Activated CD4-positive, alpha-beta memory T cell treated with anti-CD3 and anti-CD28 coated beads for 36 hours (primary cell): ENCODE results near the gene TMEM235. TPM values are rescaled to one million over a fixed set of nuclear protein-coding genes. Genes with fewer than 3 reads are reported as not detected.
A peak's percentile ranks its signal among the peaks of the same experiment; 100 is the strongest.

Experiments used
- CTCF ChIA-PET: fragments of 350-600 bp; sonication (Branson Sonifier 250); formaldehyde crosslinking; loops from one replicate; lab custom pipeline; 2021; ENCODE audit warnings: antibody characterized with exemption, inconsistent platforms; lab: Charles Lee
- POLR2A ChIA-PET: fragments of 350-600 bp; sonication (Branson Sonifier 250); formaldehyde crosslinking; loops from one replicate; lab custom pipeline; 2021; ENCODE audit warnings: antibody characterized with exemption; lab: Charles Lee
- DNase-seq: peaks from one replicate; pipeline ENCODE4 v3.0.0-alpha.2; 2020
- H3K27ac Mint-ChIP-seq: one replicate; pipeline ENCODE4 v1.8.0; 2021; ENCODE audit warnings: mixed read lengths
- H3K27me3 Mint-ChIP-seq: one replicate; pipeline ENCODE4 v1.8.0; 2021; ENCODE audit warnings: mixed read lengths
- H3K36me3 Mint-ChIP-seq: one replicate; pipeline ENCODE4 v1.8.0; 2021; ENCODE audit warnings: mixed read lengths
- H3K4me1 Mint-ChIP-seq: one replicate; pipeline ENCODE4 v1.8.0; 2021; ENCODE audit warnings: low read depth, mixed read lengths
- H3K4me3 Mint-ChIP-seq: one replicate; pipeline ENCODE4 v1.8.0; 2021; ENCODE audit warnings: mild to moderate bottlenecking, mixed read lengths
- H3K9me3 Mint-ChIP-seq: one replicate; pipeline ENCODE4 v1.8.0; 2021; ENCODE audit warnings: mixed read lengths
- intact Hi-C: fragments of 100-400 bp; cut with micrococcal nuclease; formaldehyde crosslinking; loops from one replicate; pipeline ENCODE4 v1.15.1; 2023
- total RNA-seq, 2 experiments: library from RNA; stranded (reverse); gene quantifications; one replicate each; pipeline ENCODE4 v1.2.3, GENCODE V29; 2021

TMEM235 gene
- total RNA-seq, 2 experiments from 2014 or later: not detected

DNA sequence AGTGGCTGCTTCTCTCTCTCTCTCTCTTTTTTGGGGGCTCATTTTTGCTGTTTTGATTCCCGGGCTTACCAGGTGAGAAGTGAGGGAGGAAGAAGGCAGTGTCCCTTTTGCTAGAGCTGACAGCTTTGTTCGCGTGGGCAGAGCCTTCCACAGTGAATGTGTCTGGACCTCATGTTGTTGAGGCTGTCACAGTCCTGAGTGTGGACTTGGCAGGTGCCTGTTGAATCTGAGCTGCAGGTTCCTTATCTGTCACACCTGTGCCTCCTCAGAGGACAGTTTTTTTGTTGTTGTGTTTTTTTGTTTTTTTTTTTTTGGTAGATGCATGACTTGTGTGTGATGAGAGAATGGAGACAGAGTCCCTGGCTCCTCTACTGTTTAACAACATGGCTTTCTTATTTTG, 7.7 kb upstream of the TMEM235 start:
- ChIA-PET POLR2A (interaction anchor here (0.6 kb wide), 1 partner anchor 380 kb away, joined by 3 read pairs; no protein-coding TSS in a partner anchor), CTCF (no interaction called here)
- Mint-ChIP-seq H3K4me1 (peaks cover 4% of the 10 kb centered on the region), H3K27me3 (peaks cover 3% of the 10 kb centered on the region), H3K27ac (no peak overlapping the region), H3K36me3 (peaks cover 30% of the 10 kb centered on the region), H3K9me3 (no peaks in the 10 kb centered on the region), H3K4me3 (no peak overlapping the region)
- no peak for DNase-seq
- intact Hi-C loops: no loop called here

DNA sequence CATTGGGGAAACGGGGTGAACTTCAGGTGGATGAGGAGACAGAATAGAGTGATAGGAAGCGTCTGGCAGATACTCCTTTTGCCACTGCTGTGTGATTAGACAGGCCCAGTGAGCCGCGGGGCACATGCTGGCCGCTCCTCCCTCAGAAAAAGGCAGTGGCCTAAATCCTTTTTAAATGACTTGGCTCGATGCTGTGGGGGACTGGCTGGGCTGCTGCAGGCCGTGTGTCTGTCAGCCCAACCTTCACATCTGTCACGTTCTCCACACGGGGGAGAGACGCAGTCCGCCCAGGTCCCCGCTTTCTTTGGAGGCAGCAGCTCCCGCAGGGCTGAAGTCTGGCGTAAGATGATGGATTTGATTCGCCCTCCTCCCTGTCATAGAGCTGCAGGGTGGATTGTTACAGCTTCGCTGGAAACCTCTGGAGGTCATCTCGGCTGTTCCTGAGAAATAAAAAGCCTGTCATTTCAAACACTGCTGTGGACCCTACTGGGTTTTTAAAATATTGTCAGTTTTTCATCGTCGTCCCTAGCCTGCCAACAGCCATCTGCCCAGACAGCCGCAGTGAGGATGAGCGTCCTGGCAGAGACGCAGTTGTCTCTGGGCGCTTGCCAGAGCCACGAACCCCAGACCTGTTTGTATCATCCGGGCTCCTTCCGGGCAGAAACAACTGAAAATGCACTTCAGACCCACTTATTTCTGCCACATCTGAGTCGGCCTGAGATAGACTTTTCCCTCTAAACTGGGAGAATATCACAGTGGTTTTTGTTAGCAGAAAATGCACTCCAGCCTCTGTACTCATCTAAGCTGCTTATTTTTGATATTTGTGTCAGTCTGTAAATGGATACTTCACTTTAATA, 7.0 kb upstream of the TMEM235 start:
- DNase-seq: no peak
- Mint-ChIP-seq H3K4me3 (no peak overlapping the region), H3K27me3 (peaks cover 3% of the 10 kb centered on the region), H3K4me1 (peaks cover 4% of the 10 kb centered on the region), H3K27ac (no peak overlapping the region), H3K9me3 (no peaks in the 10 kb centered on the region), H3K36me3 (peaks cover 28% of the 10 kb centered on the region)
- ChIA-PET CTCF (interaction anchor here (0.6 to 3.9 kb wide), 2 partner anchors 26 to 183 kb away, joined by 3 to 25 read pairs; no protein-coding TSS in a partner anchor), POLR2A (interaction anchor here (1.0 kb wide), 1 partner anchor 10 kb away, joined by 3 read pairs; the partner anchor contains the start of gene BIRC5)
- intact Hi-C loops: no loop called here

DNA sequence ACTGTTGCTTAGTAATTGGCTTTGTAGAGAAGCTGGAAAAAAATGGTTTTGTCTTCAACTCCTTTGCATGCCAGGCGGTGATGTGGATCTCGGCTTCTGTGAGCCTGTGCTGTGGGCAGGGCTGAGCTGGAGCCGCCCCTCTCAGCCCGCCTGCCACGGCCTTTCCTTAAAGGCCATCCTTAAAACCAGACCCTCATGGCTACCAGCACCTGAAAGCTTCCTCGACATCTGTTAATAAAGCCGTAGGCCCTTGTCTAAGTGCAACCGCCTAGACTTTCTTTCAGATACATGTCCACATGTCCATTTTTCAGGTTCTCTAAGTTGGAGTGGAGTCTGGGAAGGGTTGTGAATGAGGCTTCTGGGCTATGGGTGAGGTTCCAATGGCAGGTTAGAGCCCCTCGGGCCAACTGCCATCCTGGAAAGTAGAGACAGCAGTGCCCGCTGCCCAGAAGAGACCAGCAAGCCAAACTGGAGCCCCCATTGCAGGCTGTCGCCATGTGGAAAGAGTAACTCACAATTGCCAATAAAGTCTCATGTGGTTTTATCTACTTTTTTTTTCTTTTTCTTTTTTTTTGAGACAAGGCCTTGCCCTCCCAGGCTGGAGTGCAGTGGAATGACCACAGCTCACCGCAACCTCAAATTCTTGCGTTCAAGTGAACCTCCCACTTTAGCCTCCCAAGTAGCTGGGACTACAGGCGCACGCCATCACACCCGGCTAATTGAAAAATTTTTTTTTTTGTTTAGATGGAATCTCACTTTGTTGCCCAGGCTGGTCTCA, 6.2 kb upstream of the TMEM235 start:
- no peak overlapping the region for H3K27ac Mint-ChIP-seq

DNA sequence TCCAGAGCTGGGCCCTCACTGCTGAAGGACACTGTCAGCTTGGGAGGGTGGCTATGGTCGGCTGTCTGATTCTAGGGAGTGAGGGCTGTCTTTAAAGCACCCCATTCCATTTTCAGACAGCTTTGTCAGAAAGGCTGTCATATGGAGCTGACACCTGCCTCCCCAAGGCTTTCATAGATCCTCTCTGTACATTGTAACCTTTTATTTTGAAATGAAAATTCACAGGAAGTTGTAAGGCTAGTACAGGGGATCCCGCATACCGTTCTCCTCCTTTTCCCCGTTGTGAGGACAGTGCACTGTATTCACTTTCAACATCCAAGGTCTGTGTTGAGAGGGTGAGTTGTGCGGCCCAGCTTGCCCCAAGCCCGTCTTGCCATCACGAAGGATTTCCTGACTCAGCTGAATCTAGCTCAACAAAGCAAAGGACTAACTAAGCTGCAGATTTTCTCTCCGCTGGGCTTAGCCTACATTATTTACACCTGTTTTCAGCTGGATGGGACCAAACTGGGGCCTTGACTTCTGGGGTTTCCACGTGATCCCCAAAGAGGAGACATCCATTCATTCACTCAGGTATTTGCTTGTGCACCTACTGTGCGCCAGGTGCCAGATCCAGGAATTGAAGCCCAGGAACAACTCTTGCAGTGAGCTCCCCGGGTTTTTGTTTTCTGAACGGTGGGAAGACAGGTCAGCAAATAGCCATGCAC, 5.2 kb upstream of the TMEM235 start:
- CTCF ChIA-PET: interaction anchor here (3.9 kb wide), 1 partner anchor 24 kb away, joined by 25 read pairs; no protein-coding TSS in a partner anchor
- intact Hi-C loops: no loop called here
- peaks cover 11% of the 10 kb centered on the region for H3K27me3 Mint-ChIP-seq
- no peak for DNase-seq
- POLR2A ChIA-PET: interaction anchor here (0.9 to 1.0 kb wide), 3 partner anchors 8 to 43 kb away, joined by 3 to 5 read pairs (median 4); no protein-coding TSS in a partner anchor
- peaks cover 4% of the 10 kb centered on the region for H3K4me1 Mint-ChIP-seq
- H3K4me3 Mint-ChIP-seq: no peak overlapping the region
- H3K9me3 Mint-ChIP-seq: no peaks in the 10 kb centered on the region
- H3K27ac Mint-ChIP-seq: no peak overlapping the region
- H3K36me3 Mint-ChIP-seq: peaks cover 18% of the 10 kb centered on the region

More for the DNA sequence above, 6.2 kb upstream of the TMEM235 start:
- Mint-ChIP-seq H3K9me3 (no peaks in the 10 kb centered on the region), H3K4me1 (peaks cover 4% of the 10 kb centered on the region), H3K27me3 (peaks cover 3% of the 10 kb centered on the region), H3K36me3 (peaks cover 23% of the 10 kb centered on the region), H3K4me3 (no peak overlapping the region)
- ChIA-PET CTCF (interaction anchor here (0.6 to 3.9 kb wide), 2 partner anchors 25 to 184 kb away, joined by 3 to 25 read pairs; no protein-coding TSS in a partner anchor), POLR2A (interaction anchor here (1.0 kb wide), 1 partner anchor 10 kb away, joined by 3 read pairs; the partner anchor contains the start of gene BIRC5)
- intact Hi-C loops: no loop called here
- DNase-seq: no peak

DNA sequence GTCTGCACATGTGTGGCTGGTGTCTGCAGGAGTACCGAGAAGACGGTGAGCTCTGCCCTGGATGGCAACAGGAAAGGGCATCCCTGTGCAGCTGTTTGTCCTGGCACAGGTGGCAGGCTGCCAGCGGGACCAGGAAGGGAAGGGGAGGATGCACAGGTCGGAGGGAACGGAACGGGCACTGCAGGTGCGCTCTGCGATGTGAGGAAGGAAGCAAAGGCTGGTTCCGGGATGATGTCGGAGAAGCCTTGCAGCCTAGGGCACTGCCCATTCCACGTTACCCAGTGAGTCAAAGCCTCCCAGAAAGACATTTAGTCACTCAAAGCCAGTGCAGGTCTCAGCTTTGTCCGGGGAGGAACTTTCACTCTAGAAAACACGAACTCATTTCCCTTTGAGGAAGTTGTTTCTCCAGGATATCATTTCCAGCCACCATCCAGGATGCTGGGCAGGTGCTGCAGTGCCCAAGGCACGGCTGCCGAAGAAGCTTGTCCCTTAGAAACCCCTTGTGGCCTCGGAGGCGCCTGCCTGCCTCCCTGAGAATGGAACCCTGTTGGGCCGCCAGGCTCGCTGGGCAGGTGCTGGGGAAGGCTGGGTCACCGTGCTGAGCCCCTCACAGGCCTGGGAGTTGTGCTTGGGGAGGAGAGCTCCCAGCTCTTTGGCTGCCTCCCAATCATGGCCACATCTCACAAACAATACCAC, 4.5 kb upstream of the TMEM235 start:
- CTCF ChIA-PET: interaction anchor here (0.7 to 3.9 kb wide), 2 partner anchors 24 to 142 kb away, joined by 3 to 25 read pairs; no protein-coding TSS in a partner anchor
- Mint-ChIP-seq H3K4me1 (peaks cover 4% of the 10 kb centered on the region), H3K9me3 (no peaks in the 10 kb centered on the region), H3K36me3 (peaks cover 18% of the 10 kb centered on the region), H3K4me3 (no peak overlapping the region), H3K27me3 (peaks cover 14% of the 10 kb centered on the region), H3K27ac (no peak overlapping the region)
- intact Hi-C loops: no loop called here
- DNase-seq: peak; percentile 28
- POLR2A ChIA-PET: interaction anchor here (0.9 to 1.0 kb wide), 3 partner anchors 9 to 44 kb away, joined by 3 to 5 read pairs (median 4); no protein-coding TSS in a partner anchor

DNA sequence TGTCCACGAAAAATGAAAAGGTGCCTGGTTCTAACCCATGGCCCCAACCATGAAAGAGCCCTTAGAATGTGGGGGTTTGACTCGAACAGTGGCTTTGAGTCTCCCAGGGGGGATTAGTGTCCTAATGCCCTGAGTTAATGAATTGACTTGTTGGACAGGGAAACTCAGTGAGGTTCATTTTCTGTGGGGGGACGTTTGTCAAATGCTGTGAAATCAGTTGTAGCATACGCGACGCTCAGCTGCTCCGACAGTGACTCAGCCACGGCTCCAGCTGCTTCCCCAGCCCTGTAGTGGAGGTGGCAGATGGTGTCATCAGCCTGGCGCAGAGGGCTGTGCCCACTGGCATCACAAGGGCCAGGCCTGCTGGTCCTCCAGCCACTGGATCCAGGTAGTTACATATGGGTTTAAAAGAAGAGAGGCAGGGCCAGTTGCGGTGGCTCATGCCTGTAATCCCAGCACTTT, 3.9 kb upstream of the TMEM235 start:
- peaks cover 18% of the 10 kb centered on the region for H3K27me3 Mint-ChIP-seq
- peaks cover 18% of the 10 kb centered on the region for H3K36me3 Mint-ChIP-seq
- no peaks in the 10 kb centered on the region for H3K9me3 Mint-ChIP-seq
- no peak overlapping the region for H3K27ac Mint-ChIP-seq
- ChIA-PET CTCF (interaction anchor here (0.7 to 3.9 kb wide), 2 partner anchors 23 to 142 kb away, joined by 3 to 25 read pairs; no protein-coding TSS in a partner anchor), POLR2A (no interaction called here)
- H3K4me1 Mint-ChIP-seq: peaks cover 7% of the 10 kb centered on the region
- H3K4me3 Mint-ChIP-seq: no peak overlapping the region
- no peak for DNase-seq
- intact Hi-C loops: no loop called here

DNA sequence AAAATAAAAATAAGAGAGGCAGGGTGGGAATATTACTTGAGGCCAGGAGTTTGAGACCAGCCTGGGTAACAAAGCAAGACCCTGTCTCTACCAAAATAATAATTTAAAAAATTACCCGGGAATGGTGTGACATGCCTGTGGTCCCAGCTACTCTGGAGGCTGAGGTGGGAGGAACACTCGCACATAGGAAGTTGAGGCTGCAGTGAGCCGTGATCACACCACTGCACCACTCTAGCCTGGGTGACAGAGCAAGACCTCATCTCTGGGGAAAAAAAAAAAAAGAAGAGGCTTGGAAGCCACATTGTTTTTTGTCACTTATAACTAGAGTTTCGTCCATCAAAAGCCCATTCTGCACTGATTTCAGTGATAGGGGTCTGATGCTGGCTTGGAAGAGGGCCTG, 3.3 kb upstream of the TMEM235 start:
- CTCF ChIA-PET: interaction anchor here (3.9 kb wide), 1 partner anchor 22 kb away, joined by 25 read pairs; no protein-coding TSS in a partner anchor
- POLR2A ChIA-PET: no interaction called here
- Mint-ChIP-seq H3K4me3 (no peak overlapping the region), H3K27ac (no peak overlapping the region), H3K9me3 (no peaks in the 10 kb centered on the region), H3K27me3 (peaks cover 24% of the 10 kb centered on the region), H3K4me1 (peaks cover 13% of the 10 kb centered on the region), H3K36me3 (peaks cover 16% of the 10 kb centered on the region)
- DNase-seq: no peak
- intact Hi-C loops: no loop called here

DNA sequence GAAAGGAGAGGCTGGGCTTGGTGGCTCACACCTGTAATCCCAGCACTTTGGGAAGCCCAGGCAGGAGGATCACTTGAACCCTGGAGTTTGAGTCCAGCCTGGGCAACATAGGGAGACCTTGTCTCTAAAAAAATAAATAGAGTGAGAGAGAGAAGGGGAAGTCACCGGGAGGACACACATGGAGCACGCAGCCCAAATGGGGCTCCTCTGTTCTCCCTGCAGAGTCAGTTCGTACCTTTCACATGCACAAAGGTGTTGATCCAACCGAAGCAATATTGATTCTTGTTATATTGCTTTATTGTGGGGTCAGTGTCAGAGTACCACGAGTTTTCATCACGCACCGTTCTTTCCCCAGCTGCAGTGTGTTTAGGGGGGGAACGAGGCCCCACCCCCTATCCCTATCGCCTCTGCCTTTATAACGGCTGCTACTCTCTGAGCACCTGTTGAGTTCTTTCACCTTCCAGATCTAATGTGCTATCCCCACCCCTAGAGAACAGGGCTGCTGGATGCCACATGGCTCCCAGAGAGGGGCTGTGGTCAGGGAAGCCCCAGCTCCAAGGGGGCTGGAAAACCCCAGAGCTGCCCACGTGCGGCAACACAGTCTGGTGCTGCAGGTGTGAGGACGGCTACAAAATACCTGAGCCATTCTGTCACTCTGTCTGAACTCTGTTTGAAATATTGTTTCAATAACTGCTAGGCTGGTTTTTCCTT, 1.0 kb upstream of the TMEM235 start:
- no peak overlapping the region for H3K27ac Mint-ChIP-seq
- peaks cover 24% of the 10 kb centered on the region for H3K27me3 Mint-ChIP-seq
- intact Hi-C loops: no loop called here
- no peak overlapping the region for H3K4me3 Mint-ChIP-seq
- ChIA-PET CTCF (no interaction called here), POLR2A (no interaction called here)
- no peak for DNase-seq
- H3K9me3 Mint-ChIP-seq: no peaks in the 10 kb centered on the region
- no peaks in the 10 kb centered on the region for H3K36me3 Mint-ChIP-seq
- H3K4me1 Mint-ChIP-seq: peaks cover 13% of the 10 kb centered on the region

DNA sequence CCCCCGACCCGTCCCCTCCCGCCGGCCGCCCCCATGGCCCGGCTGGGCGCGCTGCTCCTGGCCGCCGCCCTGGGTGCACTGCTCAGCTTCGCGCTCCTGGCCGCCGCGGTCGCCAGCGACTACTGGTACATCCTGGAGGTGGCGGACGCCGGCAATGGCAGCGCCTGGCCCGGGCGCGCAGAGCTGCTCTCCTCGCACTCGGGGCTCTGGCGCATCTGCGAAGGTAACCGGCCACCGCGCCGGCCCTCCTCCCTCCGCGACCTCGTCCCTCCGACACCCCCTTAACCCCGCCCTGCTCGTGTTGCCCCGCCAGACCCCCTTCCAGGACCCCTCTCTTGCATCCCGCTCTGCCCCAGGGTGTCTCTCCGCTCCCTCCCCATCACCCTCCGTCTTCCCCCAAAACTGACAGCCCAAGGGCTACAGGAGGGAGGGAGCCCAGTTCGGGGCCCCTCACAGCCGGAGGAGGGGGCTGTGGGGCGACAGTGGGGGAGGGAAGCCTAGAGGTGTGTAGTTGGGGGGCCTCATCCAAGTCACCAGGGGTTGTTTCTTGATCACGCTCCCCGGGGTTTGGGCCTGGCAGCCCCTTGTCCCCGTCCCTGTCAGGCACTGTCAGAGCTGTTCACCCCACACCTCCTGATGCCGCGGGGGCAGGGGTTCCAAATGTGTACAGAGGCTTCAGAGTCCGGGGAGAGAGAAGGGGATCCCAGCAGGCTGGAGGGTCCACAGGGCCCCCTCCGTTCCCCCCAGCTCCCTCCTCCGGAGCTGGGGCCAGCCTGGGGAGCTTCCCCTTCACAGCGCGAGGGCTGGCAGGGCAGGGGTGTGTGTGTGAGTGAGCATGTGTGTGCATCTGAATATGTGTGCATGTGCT, 794 bp downstream of the TMEM235 start:
- ChIA-PET CTCF (interaction anchor here (1.4 kb wide), 1 partner anchor 19 kb away, joined by 5 read pairs; no protein-coding TSS in a partner anchor), POLR2A (no interaction called here)
- intact Hi-C loops: no loop called here
- Mint-ChIP-seq H3K9me3 (no peaks in the 10 kb centered on the region), H3K27me3 (peaks cover 24% of the 10 kb centered on the region), H3K27ac (no peak overlapping the region), H3K36me3 (no peaks in the 10 kb centered on the region), H3K4me1 (peaks cover 9% of the 10 kb centered on the region), H3K4me3 (no peak overlapping the region)
- DNase-seq: peak; percentile 50

DNA sequence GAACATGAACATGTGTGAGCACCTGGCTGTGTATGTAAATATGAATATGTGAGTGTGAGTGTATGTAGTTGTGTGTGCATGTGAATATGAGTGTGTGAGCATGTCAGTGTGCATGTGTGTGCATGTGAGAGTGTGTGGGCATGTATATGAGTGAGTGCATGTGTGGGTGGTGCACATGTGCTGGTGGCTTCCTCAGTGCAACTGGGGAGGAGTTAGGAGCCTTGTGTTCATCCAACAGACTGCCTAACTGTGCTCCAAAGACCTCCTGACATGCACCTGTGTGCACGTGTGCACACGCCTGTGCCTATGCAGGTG, 1.4 kb downstream of the TMEM235 start:
- Mint-ChIP-seq H3K4me3 (no peak overlapping the region), H3K27me3 (peaks cover 22% of the 10 kb centered on the region), H3K27ac (no peak overlapping the region), H3K4me1 (peaks cover 9% of the 10 kb centered on the region), H3K36me3 (no peaks in the 10 kb centered on the region), H3K9me3 (no peaks in the 10 kb centered on the region)
- intact Hi-C loops: no loop called here
- POLR2A ChIA-PET: no interaction called here
- no peak for DNase-seq
- CTCF ChIA-PET: interaction anchor here (1.4 kb wide), 1 partner anchor 18 kb away, joined by 5 read pairs; no protein-coding TSS in a partner anchor
